ENCODE results near the gene SLC38A10. TPM values are rescaled to one million over a fixed set of nuclear protein-coding genes. Genes with fewer than 3 reads are reported as not detected.

Gene SLC38A10
- polyA plus RNA-seq, 1 of the 3 experiments (the other 2 are of a cell fraction), result 82.2 TPM

- no peak for TF ChIP-seq RCOR1 (IDR thresholded peaks at IDR 0.05; ENCODE audit: low read length)
- TF ChIP-seq USF1 (IDR thresholded peaks at IDR 0.05; ENCODE audit: borderline replicate concordance, low read depth), result no peak
- no peak for TF ChIP-seq RXRA (IDR thresholded peaks at IDR 0.05; ENCODE audit: borderline replicate concordance, low read depth)
- TF ChIP-seq YY1 (IDR thresholded peaks at IDR 0.05; ENCODE audit: low read depth), result no peak
- no peak for TF ChIP-seq SMC3 (IDR thresholded peaks at IDR 0.05; ENCODE audit: low read depth, low read length)
- no peak for TF ChIP-seq EP300 (IDR thresholded peaks at IDR 0.05; ENCODE audit: borderline replicate concordance in 1 of 2, low read depth in 1 of 2, low read length in 1 of 2)
- no peak for TF ChIP-seq ZBTB33 (IDR thresholded peaks at IDR 0.05; ENCODE audit: borderline replicate concordance, low read depth)
- TF ChIP-seq CTCF (IDR thresholded peaks at IDR 0.05), result no peak
- TF ChIP-seq MXI1 (IDR thresholded peaks at IDR 0.05; ENCODE audit: low read depth, low read length), result no peak
- TF ChIP-seq FOSL2 (IDR thresholded peaks at IDR 0.05; ENCODE audit: borderline replicate concordance, low read depth), result no peak
- no peak for TF ChIP-seq EZH2phosphoT487 (IDR thresholded peaks at IDR 0.05; ENCODE audit: borderline replicate concordance, low read depth)
- no peak for TF ChIP-seq ELF1 (IDR thresholded peaks at IDR 0.05)
- TF ChIP-seq NFIC (IDR thresholded peaks at IDR 0.05; ENCODE audit: borderline replicate concordance), result no peak
- no peak for TF ChIP-seq FOXJ3 (CRISPR knock-in tag; IDR thresholded peaks at IDR 0.05)
- no peak for TF ChIP-seq IRF3 (IDR thresholded peaks at IDR 0.05; ENCODE audit: low read depth, low read length)
- Histone ChIP-seq H3K9me3 (no peaks in the 10 kb centered on the region), H3K4me2 (no peak overlapping the region), H3K4me1 (ENCODE audit: control insufficient read depth in 1 of 2, insufficient read depth in 2 of 2, low read depth in 1 of 2, low read length in 1 of 2) (peaks cover 0 to 20% of the 10 kb centered on the region in 2 experiments; a peak in 2 of 4 replicates), H3K27ac (ENCODE audit: low read depth in 2 of 2, low read length in 1 of 2) (no peak overlapping the region), H4K20me1 (ENCODE audit: insufficient read depth) (no peaks in the 10 kb centered on the region), H3K9me2 (no peaks in the 10 kb centered on the region), H3K27me3 (ENCODE audit: insufficient read depth) (no peaks in the 10 kb centered on the region), H3K79me2 (ENCODE audit: insufficient read depth) (peaks cover 36% of the 10 kb centered on the region), H2AFZ (ENCODE audit: low read depth) (no peak overlapping the region), H3K9ac (no peak overlapping the region), H3F3A (replicated peaks; ENCODE audit: insufficient read depth) (no peaks in the 10 kb centered on the region), H3K36me3 (replicated peaks in 1 of 2; ENCODE audit: control insufficient read depth in 1 of 2, insufficient read depth in 2 of 2, low read length in 1 of 2) (peaks cover 0 to 32% of the 10 kb centered on the region in 2 experiments), H3K4me3 (ENCODE audit: low read depth in 2 of 2, low read length in 1 of 2) (no peak overlapping the region)
- DNase-seq, result no peak
- POLR2A ChIA-PET, result no interaction called here
- CTCF ChIA-PET, result interaction anchor here (0.6 to 12.8 kb wide), 2 partner anchors 92 to 250 kb away, joined by 3 to 133 read pairs; no protein-coding TSS in a partner anchor
- 92% methylated on average over 22 of the region's 26 CpGs for WGBS (ENCODE audit: low lambda C conversion rate)
These were observed 59.9 kb downstream of the SLC38A10 start for GRCh38 chr17:81234940-81235821.

Data from SK-N-SH (cell line).